ENCODE results near the gene SAFB2. TPM values are rescaled to one million over a fixed set of nuclear protein-coding genes. Genes with fewer than 3 reads are reported as not detected.

SAFB2 gene
- total RNA-seq, 1 experiment from 2014 or later: 29.7 TPM

DNA sequence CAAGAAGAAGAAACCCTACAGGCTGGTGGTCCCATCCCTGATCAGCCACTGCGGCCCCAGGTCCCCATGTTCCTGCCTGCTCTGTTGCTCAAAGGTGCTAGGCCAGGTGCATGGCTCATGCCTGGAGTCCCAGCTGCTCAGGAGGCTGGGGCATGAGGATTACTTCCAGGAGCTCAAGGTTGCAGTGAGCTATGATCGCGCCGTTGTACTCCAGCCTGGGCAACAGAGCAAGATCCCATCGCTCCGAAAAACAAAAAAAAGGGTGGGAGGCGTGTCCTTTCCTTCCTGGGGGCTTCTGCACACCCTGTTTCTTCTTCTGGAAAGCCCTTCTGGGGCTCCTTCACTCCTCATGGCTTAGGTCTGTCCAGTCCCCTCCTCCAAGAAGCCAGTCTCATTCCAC, 42.9 kb downstream of the SAFB2 start:
- DNase-seq (ENCODE audit: low read depth): no peak

DNA sequence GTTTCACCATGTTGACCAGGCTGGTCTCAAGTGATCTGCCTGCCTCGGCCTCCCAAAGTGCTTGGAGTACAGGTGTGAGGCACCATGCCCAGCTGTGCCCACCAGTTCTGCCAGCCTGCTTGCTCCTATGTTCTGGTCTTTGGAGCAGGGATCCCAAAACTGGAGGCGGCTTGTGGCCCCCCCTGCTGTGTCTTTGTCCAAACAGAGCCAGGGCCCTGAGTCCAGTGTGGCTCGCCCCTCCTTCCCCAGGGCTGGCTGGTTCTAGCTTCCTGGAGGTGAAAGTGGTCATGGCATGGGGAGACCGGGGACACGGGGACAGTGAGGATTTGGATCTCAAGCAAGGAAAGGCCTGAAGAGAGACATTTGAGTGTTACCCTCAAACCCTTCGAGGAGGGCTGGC, 43.3 kb downstream of the SAFB2 start:
- no peak for DNase-seq (ENCODE audit: low read depth)

DNA sequence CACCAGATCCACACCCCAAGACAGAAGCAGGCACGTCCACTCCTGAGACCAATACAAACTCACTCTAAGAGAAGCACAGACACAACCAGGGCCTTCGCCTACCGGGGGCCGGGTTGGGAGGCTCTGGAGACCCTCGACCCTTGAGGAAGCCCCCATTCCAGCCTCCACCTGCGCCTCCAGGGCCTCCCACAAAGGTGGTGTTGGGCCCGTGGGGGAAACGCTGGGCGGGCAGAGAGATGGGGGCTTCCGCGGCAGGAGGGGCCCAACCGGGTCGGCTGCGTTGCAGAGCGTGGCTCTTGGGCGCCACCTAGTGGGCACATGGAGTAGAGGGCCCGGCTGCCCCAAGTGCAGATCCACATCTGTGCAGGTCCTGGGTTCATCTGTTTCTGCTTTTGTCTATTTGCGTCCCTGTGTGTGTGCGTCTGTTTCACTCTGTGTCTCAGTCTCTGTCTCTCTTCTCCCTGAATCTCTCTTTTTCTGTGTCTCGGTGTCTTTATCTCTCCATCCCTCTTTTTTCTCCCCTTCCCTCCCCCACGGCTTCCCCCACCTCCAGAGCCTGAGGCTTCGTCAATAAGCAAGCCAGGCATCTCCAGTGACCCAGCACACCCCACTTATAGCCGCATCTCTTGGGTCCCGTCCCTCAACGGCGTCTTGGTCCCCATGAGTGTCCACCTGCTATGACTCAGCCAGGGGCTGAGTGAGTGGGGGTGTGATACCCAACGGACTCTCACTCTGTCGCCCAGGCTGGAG, 44.3 kb downstream of the SAFB2 start:
- peak; percentile 67 for DNase-seq (ENCODE audit: low read depth)

DNA sequence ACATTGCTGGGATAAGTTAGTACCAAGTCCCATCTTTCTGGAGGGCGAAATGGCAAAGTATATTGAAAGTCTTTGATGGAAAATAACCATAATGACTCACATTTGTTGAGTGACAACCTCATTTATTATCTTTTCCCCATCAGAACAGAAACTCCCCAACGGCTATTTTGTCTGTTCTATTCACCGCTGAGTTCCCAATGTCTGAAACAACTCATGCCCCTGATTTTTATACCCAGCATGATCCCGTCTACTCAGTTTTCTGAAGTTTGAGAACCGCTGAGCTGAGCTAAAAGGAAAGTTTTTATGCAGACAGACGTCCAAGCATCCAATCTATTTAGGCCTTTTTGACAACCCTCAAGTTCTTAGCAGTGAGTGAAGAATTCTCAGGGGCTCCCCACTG, 47.0 kb downstream of the SAFB2 start:
- no peak for DNase-seq (ENCODE audit: low read depth)

DNA sequence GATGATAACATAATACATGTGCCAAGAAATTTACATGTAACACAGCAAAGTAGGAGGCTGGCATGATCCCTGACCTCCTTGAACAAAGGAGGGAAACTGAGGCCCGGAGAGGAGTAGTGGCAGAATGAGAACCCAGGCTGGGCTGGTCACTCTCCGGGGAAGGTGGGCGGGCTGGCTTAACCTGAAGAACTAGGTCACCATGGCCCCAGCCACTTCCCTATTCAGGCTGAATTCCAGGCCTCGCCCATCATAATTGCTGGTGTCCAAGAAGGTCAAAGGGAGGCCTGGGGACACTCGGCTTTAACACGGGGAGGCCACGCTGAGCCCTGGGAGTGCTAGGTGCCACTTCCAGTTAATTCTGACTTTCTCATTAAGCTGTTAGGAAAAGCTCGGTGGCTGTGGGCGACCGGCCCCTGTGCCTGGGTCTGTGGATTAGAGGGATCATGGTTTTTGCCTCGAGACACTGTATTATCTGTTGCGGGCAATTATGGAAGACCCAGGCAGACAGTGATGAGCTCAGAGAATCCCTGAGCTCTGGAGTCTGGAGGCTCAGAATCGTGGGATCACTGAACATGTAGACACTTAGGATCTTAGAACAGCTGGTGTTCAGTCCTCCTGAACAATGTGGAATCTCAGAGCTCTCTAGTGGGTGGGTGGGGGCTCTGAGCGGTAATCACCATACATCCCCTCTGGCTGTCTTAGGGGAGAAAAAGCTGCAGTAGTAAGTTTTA, 49.9 kb downstream of the SAFB2 start:
- DNase-seq (ENCODE audit: low read depth): no peak

DNA sequence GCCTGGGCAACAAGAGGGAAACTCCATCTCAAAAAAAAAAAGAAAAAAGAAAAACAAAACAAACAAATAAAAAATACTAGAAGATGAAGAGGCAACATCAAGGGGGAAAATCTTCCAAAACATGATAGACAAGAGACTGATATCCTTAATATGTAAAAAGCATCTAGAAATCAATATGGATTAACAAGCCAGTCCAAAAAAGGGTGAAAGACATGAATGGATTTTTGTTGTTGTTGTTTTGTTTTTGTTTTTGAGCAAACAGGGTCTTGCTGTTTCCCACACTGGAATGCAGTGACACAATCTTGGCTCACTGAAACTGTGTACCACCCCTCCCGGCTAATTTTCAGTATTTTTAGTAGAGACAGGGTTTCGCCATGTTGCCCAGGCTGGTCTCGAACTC, 50.8 kb downstream of the SAFB2 start:
- no peak for DNase-seq (ENCODE audit: low read depth)

DNA sequence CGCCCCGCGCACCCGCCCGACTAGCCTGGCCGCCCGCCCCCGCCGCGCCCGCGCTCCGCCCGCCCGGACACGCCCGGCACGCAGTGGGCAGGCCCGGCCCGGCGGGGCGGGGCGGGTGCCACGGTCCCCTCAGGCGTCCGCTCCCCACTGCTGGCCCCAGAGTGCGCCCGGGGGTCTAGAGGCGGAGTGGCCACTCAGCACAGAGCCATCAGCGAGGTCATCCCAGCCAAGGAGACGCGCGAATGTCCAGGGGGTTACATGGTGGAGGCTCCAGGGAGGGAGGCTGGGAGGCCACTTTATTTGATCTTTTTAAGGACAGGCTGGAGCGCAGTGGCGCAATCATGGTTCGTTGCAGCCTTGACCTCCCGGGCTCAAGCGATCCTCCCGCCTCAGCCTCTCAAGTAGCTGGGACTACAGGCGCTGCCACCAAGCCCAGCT, 54.6 kb downstream of the SAFB2 start:
- DNase-seq (ENCODE audit: low read depth): no peak

DNA sequence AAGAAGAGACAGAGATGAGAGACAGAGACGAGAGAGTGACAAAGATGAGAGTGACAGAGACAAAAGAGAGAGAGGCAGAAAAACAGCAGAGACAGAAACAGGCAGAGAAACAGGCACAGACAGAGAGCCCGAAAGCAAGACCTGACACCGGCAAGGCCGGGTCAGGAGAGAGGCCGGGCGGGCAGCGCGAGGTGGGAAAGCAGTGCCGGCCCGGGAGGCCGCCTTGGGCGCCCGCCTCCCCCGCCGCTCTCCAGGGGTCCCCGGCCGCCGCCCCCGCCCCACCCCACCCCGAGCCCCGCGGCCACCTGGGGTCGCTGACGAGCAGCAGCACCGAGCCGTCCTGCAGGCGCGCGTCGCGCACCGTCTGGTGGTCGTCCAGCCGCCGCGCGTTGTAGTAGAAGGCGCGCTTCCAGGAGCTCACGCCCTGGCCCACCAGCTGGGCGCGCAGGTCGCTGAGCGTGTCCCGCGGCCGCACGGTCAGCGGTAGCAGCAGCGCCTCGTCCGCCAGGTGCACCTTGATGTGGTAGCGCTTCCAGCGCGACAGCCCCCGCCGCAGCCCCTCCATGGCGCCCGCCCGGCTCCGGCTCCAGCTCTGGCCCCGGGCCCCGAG, 55.1 kb downstream of the SAFB2 start, which contains the start of gene TINCR:
Gene TINCR (minus strand): TSS at position 594 of the 610 bp plus-strand sequence.
- DNase-seq (ENCODE audit: low read depth): no peak

DNA sequence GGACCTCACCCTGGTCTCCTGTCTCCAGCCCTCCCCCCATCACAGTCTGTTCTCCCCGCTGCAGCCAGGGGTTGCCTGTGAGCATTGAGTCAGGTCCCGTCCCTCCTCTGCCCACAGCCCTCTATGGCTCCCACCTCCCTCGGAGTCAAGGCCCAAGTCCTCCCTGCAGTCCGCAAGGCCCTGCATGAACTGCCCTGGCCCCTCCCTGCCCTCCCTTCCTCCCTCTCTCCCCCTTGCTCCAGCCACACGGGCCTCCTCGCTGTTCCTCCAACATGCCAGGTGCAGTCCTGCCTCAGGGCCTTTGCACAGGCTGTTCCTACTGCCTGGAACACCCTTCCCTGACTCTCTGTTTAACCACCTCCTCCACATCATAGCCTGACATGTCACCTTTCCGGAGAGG, 57.6 kb downstream of the SAFB2 start:
- no peak for DNase-seq (ENCODE audit: low read depth)

DNA sequence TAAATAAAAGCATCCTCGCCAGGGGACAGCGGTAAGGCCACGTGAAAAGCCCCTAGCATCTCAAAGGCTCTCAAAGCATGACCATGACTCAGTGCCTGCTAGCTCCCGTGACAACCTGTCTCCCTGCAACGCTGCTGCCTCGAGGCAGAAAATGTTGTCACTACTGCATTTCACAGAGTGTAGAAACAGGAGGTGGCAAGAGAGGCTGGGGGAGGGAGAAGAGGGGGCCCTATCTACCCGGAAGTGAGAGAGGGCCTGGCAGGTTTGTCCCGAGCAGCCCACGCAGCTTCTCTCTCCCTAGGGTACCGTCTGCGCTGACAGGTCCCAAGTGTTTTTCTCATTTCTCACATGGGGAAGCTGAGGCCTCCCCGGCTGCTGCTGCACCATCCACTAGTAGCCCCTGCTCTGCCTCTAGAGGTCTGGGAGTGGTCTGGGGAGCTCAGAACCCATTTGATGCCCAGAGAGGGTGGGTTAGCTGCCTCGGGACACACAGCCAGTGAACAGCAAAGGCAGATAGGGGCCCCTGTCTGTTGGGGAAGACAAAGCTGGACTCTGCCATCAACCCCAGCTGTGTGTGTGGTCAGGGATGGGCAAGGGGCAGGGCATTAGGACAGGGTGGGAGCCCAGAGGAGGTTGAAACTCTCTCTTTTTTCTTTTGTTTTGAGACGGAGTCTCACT, 58.5 kb downstream of the SAFB2 start:
- DNase-seq (ENCODE audit: low read depth): peak; percentile 65

DNA sequence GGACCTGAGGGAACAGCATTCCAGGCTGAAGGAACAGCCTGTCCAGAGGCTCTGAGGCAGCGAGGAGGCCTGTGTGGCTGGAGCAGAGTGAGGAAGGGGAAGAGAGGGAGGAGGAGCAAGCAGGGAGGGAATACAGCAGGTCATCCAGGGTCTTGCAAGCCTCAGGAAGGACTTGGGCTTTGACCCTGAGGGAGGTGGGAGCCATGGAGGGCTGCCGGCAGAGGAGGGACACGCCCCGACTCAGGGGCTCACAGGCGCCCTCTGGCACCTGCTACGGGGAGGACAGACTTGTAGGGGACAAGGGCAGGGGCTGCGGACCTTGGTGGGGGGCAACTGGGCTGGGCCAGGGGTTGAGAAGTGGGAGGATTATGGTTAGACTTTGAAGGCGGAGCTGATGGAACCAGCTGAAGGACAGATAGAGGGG, 59.6 kb downstream of the SAFB2 start:
- no peak for DNase-seq (ENCODE audit: low read depth)

DNA sequence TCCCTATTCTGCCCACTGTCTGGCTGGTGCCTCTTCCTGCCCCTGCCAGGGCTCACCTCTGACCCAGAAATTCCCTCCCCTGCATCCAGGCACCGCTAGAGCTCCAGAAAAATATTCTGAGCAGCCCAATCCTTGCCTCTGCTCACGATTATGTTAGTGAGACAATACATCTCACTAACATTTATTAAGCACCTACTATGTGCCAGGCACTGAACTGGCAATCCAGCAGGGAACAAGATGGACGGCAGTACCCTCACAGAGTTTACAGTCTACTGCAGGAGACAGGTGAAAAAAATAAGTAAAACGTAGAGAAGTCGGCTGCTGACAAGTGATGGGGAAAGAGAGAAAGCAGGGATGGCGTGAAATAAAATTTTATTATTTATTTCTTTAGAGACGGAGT, 60.3 kb downstream of the SAFB2 start:
- DNase-seq (ENCODE audit: low read depth): no peak

DNA sequence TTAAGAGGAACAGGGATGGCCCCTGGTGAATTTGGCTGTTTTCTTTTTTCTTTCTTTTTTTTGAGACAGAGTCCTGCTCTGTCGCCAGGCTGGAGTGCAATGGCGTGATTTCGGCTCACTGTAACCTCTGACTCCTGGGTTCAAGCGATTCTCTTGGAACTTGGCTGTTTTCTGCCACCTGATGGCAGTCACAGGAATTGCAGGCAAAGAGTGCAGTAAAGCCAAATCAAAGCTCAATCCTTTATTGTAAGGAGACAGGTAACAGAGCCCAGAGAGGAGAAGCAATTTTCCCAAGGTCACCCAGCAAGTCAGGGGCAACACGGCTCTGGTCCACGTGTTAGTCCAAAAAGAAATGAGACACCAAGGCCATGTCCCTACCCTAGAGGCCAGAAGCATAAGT, 61.0 kb downstream of the SAFB2 start:
- DNase-seq (ENCODE audit: low read depth): no peak

DNA sequence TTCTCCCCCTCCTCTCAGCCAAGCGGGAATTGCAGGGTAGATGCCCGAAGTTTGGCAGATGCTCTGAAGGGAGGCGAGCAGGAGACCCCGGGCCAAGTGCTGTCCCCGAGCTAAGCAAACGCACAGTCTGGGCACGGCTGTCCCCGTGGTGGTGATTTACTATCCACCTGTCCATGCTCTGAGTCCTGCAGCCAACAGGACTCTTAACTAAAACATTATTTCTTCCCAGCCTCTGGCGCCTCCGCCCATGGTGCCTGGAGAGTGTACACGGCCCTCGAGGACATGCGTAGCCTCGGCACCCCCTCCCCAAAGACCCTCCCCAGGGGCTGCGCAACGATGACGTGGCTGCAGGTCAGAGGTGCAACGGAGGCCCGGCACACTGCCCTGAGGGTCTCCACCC, 62.4 kb downstream of the SAFB2 start:
- DNase-seq (ENCODE audit: low read depth): no peak

DNA sequence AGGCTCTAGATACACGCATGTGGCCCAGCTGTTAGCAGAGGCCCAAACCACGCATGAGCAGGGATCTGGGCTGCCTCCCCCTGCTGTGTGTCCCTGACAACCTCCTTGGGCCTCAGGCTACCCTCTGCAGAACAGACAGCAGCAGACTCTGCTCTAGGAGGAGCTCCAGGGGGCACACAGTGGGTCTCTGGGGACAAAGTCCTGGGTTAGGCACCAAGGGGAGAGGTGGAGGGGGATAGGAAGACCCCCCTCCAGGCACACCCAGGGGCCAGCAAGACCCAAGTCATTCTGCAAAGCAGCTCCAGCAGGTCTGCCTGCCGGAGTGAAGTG, 62.8 kb downstream of the SAFB2 start:
- DNase-seq (ENCODE audit: low read depth): no peak

DNA sequence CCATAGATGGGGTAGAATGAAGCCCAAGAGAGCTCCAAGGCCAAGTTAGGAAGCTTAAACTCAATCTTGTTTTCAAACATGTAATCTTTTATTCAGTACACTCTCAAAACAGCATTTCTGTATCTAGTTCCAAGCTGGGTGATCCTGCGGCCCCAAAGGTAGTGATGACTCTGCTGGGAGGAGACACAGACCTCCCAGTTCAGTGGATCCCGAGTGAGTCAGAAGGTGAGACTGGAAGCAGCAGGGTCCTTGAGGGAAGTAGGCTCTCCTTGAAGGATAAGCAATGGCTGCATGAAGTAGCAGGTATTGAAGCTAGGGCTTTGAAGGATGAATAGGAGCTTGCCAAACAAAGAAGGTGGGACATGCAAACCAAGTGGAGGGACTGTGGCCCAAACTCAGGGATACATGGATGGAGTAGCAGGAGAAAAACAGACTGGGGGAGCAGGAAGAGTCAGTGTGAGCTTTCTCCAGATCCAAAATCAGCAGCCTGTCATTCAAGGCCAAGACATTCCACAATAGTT, 64.4 kb downstream of the SAFB2 start:
- no peak for DNase-seq (ENCODE audit: low read depth)

DNA sequence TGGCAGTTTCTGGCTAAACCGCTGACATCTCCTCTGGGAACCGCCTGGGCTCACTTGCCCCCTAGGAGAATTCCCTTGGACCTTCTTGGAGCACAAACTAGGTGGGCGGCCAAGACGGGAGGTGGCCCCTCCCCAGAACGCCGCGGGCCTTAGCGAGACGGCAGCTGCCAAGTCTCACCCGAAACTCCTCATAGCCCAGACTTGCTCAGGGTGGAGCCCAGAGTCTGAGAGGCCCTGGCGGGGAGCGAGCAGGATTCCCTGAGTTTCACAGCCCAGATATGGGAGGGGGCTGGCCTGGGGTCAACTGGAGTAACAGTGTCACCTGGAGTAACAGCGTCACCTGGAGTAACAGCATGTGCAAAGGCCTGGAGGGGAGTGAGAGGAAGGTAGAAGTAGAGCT, 64.9 kb downstream of the SAFB2 start:
- no peak for DNase-seq (ENCODE audit: low read depth)

DNA sequence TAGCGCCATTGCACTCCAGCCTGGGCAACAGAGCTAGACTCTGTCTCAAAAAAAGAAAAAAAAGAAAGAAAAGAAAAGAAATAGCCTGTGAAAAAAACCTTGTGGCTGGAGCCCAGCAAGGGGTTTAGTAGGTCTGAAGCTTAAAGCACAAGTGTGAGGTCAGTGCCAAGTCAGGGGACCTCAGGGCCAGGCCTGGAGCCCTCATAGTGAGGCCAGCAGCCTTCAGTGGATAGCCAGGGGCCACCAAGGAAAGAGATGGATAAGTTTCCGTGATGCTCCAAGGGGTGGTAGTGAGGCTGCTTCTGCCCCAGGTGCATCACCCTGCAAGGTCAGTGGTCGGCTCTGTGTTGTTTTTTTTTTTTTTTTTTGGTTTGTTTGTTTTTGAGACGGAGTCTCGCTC, 67.7 kb downstream of the SAFB2 start:
- no peak for DNase-seq (ENCODE audit: low read depth)

DNA sequence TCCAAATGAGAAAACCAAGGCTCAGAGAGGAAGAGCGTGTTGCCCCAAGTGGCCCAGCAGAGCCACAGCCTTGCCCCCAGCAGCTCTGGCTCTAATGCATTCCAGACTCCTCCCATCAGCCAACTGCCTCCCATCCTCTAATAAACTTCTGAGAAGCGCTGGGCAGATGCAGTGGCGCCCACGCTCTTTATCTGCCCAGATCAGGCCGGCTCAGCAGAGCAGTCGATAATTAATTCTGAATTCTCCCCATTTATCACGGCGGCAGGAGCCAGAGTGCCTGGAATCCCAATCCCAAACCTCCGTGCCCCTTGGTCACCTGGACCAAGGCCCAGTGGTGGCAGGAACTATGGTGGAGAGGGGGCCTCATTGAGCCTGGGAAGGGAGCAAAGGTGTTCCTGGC, 68.7 kb downstream of the SAFB2 start:
- DNase-seq (ENCODE audit: low read depth): no peak

DNA sequence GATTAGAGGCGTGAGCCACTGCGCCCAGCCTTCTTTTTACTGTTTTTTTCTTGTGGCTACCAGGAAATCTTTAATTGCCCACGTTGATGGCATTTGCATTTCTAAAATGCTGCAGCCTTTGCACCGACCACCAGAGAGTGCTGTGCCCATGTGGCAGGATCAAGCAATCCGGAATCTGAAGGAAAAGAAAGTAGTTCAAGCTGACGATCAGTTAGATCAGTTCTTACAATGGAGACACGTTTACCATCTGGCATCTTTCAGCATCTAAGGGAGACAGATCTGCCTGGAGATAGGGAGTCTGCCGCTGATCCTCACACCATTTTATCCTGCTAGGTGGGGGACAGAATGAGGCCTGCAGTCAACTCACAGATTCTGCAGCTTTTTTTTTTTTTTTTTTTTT, 74.7 kb downstream of the SAFB2 start:
- DNase-seq (ENCODE audit: low read depth): peak; percentile 61

DNA sequence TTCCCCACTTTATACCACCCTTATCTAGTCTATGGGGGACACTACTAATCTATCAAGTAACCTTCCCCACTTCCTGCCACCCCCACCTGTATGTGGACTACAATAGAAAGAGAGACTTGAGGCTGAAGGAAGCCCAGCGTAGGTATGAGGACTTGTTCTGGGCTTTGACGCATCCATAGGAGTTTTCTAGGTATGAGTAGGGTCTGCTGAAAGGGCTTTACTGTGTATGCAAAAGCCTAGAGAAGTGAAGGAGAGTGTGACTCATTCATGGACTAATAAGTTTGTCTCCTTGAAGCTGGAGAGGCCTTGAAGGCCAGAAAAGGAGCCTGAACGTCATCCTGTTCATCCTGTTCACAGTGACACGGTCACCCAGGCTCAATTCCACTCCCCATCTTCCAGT, 76.6 kb downstream of the SAFB2 start:
- no peak for DNase-seq (ENCODE audit: low read depth)

DNA sequence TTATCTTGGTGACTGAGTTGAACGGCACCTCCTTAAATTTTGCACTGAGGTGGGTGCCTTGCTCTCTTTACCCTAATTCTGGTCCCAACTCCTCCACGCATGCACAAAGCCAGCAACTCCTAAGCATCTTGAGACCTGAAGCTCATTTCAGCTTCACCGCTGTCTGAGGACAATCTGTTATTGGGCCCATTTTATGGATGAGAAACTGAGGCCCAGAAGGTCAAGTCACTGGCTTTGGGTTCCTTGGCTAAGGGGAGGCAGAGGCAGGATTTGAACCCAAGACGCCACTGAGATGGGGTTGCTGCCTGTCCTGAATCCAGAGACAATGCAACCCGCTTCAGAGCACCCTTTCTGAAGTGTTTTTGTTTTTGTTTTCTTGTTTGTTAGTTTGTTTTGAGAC, 77.5 kb downstream of the SAFB2 start:
- DNase-seq (ENCODE audit: low read depth): no peak

Measured in Daoy (cell line).